GM19099 (cell line): ENCODE measurements around the gene WFIKKN1.

Experiments
- POLR2A ChIP-seq: IDR thresholded peaks from 3 replicates; pipeline ENCODE4 v1.6.1; 2011; ENCODE audit warnings: low read depth; ENCODE audit not compliant: insufficient read length; ENCODE audit errors: extremely low read depth

WFIKKN1 gene

DNA sequence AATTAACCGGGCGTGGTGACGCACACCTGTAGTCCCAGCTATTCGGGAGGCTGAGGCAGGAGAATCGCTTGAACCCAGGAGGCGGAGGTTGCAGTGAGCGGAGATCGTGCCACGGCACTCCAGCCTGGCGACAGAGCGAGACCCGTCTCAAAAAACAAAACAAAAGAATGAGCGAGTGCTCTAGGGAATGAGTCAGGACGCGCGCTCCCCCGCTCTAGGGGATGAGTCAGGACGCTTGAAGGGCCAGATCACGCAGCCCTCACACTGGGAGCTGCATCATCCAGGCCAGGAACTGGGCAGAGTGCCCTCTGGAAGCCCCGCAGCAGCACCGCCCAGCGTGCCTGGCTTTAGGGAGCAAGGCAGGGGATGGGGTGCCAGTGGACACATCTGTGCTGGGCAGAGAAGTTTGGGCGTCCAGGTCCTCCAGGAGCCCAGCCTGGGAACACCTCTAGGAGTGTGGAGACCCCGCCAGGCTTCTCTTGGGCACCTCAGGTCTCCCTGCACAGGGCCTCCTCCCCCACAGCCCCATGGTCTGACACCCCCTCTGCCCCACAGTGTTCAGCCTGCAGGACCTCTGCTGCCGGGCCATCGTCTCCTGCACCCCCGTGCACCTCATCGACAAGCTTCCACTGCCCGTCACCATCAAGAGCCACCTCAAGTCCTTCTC, 3.9 kb upstream of the WFIKKN1 start:
- TF ChIP-seq POLR2A: no peak

DNA sequence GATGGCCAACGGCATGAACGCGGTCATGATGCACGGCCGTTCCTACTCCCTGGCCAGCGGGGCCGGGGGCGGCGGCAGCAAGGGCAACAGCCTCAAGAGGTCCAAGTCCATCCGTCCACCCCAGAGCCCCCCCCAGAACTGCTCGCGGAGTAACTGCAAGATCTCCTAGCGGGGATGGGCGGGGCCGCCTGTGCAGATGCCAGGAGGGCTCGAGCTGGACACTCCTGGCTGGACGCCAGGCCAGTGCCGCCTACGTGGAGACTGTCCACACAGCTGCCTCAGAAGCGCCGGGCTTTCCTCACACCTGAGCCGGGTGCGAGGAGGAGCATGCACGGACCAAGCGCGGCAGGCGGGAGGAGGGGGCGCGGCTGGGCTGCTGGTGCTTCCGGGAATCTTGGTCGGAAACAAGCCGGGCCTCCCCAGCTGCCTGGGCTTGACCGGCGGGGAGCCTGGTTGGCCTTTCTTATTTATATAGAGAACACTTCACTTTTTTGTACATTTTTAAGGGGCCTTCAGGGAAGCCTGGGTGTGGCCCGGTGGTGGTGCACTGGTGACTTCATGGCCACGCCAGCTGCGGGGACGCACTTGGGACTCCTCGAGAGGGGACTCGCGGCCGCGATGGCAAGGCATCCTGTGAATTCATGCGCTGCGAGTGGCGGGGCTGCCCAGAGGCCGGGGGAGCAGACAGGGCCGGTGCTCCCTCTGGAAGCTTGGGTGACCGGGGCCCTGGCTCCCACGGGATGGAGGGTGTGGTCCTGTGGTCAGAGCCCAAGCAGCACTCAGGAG, 3.1 kb upstream of the WFIKKN1 start:
- no peak for TF ChIP-seq POLR2A

DNA sequence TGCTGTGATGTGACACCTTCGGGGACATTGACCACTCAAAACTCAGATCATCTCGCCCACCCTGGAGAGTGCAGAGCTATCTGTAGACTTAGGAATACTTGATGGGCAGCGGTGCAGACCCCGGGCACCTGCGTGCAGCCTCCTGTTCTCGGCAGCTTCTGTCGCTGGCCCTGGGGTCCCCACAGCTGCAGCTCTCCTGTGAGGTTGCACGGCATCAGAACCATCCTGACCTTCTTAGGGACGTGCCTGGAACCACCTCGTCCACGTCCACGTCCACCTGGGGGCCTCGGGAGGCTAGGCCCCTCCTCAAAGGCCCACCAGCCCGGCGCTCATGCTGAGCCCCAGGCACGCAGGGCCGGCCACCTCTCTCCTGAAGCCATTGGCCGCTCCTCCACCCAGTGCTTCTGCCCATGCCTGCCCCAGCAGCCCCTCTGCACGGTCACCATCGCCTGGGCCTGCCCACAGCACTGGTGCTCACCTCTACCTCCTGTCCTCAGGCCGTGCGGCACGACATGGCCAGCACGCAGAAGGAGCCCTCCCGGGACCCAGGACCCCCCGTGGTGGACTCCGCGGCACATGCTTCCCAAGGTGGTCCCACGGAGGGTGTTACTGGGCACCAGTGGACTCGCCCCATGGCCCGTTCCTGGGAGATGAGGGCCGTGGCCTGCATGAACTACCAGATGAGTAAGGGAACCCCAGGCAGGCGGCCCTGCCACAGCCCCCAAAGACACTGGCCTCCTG, 2.3 kb upstream of the WFIKKN1 start:
- no peak for TF ChIP-seq POLR2A

DNA sequence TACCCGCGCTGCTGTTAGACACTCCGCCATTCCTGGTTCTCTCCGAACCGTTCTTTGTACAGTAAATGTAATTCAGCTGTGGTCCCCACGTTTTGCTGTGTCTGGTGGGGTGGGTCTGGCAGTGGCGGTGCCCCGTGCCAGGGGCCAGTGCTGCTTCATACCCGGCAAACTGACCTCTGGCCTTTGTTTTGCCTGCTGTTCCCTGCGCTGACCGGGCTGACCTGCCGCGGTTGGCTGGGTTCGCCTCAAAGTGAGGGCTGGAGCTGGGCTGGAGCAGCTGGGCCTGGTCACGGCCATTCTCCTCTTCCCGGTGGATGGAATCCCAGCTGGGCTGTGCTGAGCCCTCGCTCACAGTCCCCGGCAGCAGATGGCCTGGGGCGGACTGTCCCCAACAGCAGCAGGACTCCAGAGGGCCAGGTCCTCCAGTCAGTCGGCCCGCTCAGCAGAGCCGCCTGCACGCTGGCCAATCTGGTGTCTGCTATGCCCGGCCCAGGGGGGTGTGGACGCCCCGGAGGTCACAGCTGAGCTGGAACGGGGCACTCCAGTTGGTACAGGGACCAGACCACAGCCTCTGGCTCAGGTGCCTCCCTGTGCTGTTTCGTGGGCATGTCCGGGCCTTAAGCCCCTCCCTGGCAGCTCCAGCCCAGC, 1.5 kb upstream of the WFIKKN1 start:
- no peak for TF ChIP-seq POLR2A

DNA sequence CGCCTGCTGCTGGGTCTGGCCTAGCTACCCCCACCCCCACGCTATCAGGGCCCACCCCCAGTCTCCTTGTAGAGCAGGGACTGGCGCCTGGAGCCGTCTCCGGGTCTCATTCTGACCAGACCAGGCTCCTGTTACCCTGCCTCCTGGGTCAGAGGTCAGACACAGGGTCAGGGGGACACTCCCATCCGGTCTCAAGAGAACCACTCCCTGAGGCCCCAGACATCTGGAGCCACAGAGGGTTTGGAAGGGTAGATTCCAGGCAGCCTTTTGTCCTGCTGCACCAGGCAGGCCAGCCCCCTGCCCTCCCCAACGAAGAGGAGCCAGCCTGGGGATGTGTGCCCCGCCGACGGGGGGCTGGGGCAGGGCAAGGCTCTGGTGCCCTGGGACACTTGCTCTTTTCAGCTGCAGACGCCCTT, 944 bp upstream of the WFIKKN1 start:
- TF ChIP-seq POLR2A: no peak

DNA sequence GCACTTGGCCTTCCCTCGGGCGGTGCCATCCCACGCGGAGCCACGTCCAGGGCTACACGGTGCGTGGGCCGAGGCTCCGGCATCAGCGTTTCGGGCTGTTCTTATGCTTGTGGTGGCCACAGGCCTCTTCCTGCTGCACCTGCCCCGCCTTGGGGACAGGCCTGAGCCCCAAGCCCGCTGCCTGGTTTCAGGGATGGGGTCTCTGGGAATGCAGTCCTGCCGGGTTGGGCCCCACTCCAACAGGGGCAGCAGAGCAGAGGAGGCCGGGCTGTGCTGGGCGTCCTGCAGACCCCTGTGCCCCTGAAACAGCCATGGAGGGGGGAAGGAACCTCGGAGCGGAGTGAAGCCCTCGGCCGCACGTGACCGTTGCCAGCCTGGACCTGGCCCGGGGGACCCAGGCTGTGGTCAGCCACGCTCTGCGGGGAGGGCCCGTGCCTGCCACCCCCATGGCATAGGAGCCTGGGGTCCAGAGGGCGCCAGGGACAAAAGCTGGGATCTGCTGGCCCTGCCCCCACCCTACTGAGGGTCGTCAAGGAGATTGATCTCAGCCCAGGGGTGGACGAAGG, 453 bp upstream of the WFIKKN1 start:
- no peak for TF ChIP-seq POLR2A

DNA sequence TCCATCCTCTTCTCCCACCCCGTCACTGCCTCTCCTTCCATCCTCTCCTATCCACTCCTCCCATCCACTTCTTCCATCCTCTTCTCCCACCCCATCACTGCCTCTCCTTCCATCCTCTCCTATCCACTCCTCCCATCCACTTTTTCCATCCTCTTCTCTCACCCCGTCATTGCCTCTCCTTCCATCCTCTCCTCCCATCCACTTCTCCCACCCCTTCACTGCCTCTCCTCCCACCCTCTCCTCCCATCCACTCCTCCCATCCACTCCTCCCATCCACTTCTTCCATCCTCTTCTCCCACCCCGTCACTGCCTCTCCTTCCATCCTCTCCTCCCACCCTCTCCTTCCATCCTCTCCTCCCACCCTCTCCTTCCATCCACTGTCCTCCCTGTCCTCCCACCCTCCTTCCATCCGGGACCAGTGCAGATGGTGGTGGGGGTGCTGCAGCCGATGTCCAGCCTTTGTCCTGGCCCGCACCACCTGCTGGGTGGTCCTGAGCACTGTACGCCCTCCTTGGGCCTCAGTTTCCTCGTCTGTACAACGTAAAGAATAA, 1.1 kb downstream of the WFIKKN1 start:
- TF ChIP-seq POLR2A: no peak

DNA sequence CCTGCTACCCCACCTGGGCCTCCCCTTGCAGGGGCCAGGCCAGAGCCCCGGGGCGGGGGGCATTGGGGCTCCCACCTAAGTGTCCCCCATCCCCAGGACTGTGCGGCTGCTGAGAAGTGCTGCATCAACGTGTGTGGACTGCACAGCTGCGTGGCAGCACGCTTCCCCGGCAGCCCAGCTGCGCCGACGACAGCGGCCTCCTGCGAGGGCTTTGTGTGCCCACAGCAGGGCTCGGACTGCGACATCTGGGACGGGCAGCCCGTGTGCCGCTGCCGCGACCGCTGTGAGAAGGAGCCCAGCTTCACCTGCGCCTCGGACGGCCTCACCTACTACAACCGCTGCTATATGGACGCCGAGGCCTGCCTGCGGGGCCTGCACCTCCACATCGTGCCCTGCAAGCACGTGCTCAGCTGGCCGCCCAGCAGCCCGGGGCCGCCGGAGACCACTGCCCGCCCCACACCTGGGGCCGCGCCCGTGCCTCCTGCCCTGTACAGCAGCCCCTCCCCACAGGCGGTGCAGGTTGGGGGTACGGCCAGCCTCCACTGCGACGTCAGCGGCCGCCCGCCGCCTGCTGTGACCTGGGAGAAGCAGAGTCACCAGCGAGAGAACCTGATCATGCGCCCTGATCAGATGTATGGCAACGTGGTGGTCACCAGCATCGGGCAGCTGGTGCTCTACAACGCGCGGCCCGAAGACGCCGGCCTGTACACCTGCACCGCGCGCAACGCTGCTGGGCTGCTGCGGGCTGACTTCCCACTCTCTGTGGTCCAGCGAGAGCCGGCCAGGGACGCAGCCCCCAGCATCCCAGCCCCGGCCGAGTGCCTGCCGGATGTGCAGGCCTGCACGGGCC, 1.9 kb downstream of the WFIKKN1 start:
- no peak for TF ChIP-seq POLR2A

DNA sequence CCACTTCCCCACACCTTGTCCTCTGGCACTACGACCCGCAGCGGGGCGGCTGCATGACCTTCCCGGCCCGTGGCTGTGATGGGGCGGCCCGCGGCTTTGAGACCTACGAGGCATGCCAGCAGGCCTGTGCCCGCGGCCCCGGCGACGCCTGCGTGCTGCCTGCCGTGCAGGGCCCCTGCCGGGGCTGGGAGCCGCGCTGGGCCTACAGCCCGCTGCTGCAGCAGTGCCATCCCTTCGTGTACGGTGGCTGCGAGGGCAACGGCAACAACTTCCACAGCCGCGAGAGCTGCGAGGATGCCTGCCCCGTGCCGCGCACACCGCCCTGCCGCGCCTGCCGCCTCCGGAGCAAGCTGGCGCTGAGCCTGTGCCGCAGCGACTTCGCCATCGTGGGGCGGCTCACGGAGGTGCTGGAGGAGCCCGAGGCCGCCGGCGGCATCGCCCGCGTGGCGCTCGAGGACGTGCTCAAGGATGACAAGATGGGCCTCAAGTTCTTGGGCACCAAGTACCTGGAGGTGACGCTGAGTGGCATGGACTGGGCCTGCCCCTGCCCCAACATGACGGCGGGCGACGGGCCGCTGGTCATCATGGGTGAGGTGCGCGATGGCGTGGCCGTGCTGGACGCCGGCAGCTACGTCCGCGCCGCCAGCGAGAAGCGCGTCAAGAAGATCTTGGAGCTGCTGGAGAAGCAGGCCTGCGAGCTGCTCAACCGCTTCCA, 2.7 kb downstream of the WFIKKN1 start:
- no peak for TF ChIP-seq POLR2A

DNA sequence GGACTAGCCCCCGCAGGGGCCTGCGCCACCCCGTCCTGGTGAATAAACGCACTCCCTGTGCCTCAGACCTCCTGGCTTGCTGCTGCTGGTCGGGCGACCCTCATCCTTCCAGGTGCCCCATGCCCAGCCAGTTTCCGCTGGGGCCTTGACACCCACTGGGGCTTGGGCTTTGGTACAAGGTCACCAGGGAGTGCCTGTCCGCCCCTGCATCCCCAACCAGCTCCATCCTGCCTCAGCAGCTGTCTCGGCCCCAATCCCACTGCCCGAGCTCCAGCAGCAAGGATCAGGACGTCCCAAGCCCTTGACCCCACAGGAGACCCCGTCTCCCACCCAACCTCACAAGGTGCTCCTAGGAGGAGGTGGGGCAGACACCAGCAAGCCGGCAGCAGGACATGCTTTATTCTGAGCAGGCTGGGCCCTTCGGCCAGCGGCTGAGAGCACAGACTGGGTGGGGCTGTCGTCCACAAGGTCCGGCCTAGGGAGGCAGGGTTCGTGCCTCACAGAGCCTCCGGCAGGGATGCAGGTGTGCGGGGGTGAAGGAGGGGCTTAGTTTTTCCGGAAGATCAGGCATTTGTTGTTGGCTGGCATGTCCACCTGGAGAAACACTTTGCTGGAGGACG, 3.4 kb downstream of the WFIKKN1 start:
- TF ChIP-seq POLR2A: no peak

DNA sequence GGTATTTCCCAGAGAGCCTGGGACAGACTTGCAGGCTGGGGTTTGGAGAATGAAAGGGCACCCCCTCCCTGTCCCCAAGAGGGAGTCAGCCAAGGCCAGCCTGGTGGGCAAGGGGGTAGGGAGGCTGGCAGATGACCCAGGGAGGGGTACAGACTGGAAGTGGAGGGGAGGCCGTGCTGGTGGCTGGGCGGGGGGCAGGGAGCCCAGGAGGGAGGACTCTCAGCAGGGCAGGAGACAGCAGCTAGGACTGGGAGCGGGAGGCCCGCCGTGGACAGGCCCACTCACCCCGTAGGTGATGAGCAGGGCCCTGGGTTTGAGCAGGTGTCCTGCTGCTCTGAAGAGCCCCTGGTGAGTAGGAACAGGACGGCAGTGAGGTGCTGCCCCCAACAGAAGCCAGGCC, 4.2 kb downstream of the WFIKKN1 start:
- TF ChIP-seq POLR2A: no peak

DNA sequence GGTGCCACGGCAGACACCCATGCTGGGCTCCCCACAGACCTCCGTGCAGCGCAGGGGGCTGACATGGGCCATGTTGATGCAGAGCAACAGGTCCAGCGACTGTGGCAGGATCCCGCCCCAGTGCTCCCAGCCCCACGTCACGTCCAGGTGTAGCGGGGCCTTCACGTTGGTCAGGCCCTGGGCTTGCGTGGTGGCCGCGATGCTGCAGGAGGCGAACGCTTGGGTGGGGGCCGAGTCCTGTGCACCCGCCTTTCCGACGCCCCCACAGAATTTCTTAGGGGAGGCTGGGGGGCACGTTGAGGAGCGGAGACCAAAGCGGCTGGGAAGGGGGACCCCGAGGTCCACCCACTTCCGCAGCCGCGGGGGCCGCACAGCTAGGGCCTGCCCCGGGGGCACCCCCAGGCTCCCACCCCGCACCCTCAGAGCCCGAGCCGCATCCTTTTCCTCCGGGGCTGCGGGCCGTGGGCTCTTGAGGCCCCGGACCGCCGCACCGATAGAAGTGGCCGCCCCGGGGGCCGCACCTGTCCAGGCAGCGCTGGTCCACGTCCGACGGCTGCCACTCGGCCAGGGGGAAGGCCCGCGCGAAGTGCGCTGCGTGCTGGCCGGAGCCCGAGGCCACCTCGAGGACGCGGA, 4.9 kb downstream of the WFIKKN1 start:
- no peak for TF ChIP-seq POLR2A
